Transverse colon (tissue), 4 donors: ENCODE measurements around the gene WWOX. TPM values are rescaled to one million over a fixed set of nuclear protein-coding genes. Genes with fewer than 3 reads are reported as not detected.
A peak's percentile ranks its signal among the peaks of the same experiment; 100 is the strongest.

Experiments
- DNase-seq: peaks from one replicate; pipeline ENCODE4 v3.0.0-alpha.2; 2019
- H3K27ac ChIP-seq, 4 donors: fragments of 200-600 bp; sonication (generic); 2 replicates each; pipeline ENCODE4 v1.5.1; 2016 to 2018; ENCODE audit warnings: inconsistent platforms in 4 of 4
- H3K27me3 ChIP-seq: fragments of 200-600 bp; sonication (generic); 2 replicates; pipeline ENCODE4 v1.5.1; 2017; ENCODE audit warnings: inconsistent platforms
- H3K36me3 ChIP-seq, 4 donors: fragments of 200-600 bp; sonication (generic); 2 replicates each; pipeline ENCODE4 v1.5.1; 2017 to 2019; ENCODE audit warnings: inconsistent platforms in 4 of 4
- H3K4me1 ChIP-seq, 4 donors: fragments of 200-600 bp; sonication (generic); 2 replicates each; pipeline ENCODE4 v1.5.1; 2017 to 2020; ENCODE audit warnings: inconsistent platforms in 4 of 4
- H3K4me3 ChIP-seq, 4 donors: fragments of 200-600 bp; sonication (generic); 1 replicate in 1 of 4; 2 replicates in 3 of 4; pipeline versions ENCODE4 v1.5.1 to v1.6.1; 2017 to 2019; ENCODE audit warnings: inconsistent platforms in 4 of 4
- H3K9me3 ChIP-seq, 2 donors: fragments of 200-600 bp; sonication (generic); 2 replicates each; pipeline ENCODE4 v1.5.1; 2017 to 2019; ENCODE audit warnings: inconsistent platforms in 2 of 2
- CTCF ChIP-seq, 5 experiments: fragments of 200-600 bp in 3 of 5; fragments of 450-650 bp in 2 of 5; sonication (generic) in 3 of 5; IDR thresholded peaks; 1 replicate in 2 of 5; 2 replicates in 3 of 5; pipeline ENCODE4 v1.5.1; 2016 to 2017; ENCODE audit warnings: antibody characterized with exemption in 5 of 5, inconsistent platforms in 3 of 5, mild to moderate bottlenecking in 2 of 5, moderate library complexity in 1 of 5
- EP300 ChIP-seq: sonication (generic); formaldehyde crosslinking; IDR thresholded peaks from one replicate; pipeline ENCODE4 v1.6.1; 2017; ENCODE audit warnings: antibody characterized with exemption, low read depth
- POLR2A ChIP-seq: fragments of 450-650 bp; IDR thresholded peaks from one replicate; pipeline ENCODE4 v1.6.1; 2016; ENCODE audit warnings: antibody characterized with exemption, mild to moderate bottlenecking, moderate library complexity
- POLR2AphosphoS5 ChIP-seq, 3 donors: sonication (generic); formaldehyde crosslinking; IDR thresholded peaks; one replicate each; pipeline ENCODE4 v1.6.1; 2016; ENCODE audit warnings: antibody characterized with exemption in 3 of 3
- WGBS, 2 donors: methylation state at CpG; one replicate each; pipeline ENCODE4 v1.1.5; 2018; ENCODE audit warnings: low coverage in 1 of 2; 5-methylcytosine and 5-hydroxymethylcytosine counted together
- in situ Hi-C, 4 donors: fragments of 200-750 bp; cut with MboI; loops; one replicate each; pipeline versions ENCODE4 v1.15.0 to v1.15.1; 2017; ENCODE audit warnings: low sequenced_read_pairs in 3 of 4, low pct_ligation_motif_present in 1 of 4, low pct_unique_long_range_greater_than_20kb in 1 of 4
- intact Hi-C: fragments of 100-400 bp; cut with DNase I; formaldehyde crosslinking; loops from one replicate; pipeline ENCODE4 v1.15.1; 2023; ENCODE audit warnings: low total_unique reads
- total RNA-seq, 4 donors: library from RNA; depleted of rRNA; stranded (reverse); fragments of >200 nt; gene quantifications; one replicate each; pipeline ENCODE4 v1.1.0, GENCODE V29; 2016

Gene WWOX
- total RNA-seq, 4 donors from 2014 or later: 11.2 to 53.8 (median 24.8) TPM

GRCh38 chr16:79067600-79067999 is 968.1 kb downstream of the WWOX start:
- Histone ChIP-seq H3K36me3 (no peaks in the 10 kb centered on the region), H3K4me1 (peaks cover 0 to 9% (median 6%) of the 10 kb centered on the region in 4 donors), H3K27me3 (no peaks in the 10 kb centered on the region), H3K27ac (no peak overlapping the region), H3K4me3 (no peak overlapping the region), H3K9me3 (no peaks in the 10 kb centered on the region)
- 91 to 92% methylated on average over 2 to 7 of the region's 7 CpGs for WGBS, 2 donors
- intact Hi-C loops (no loop called here), in situ Hi-C loops (no loop called here)
- TF ChIP-seq POLR2AphosphoS5 (IDR thresholded peaks at IDR 0.05): no peak
- TF ChIP-seq POLR2A: no peak
- TF ChIP-seq EP300: no peak
- TF ChIP-seq CTCF (IDR thresholded peaks at IDR 0.05): no peak
- no peak for DNase-seq

GRCh38 chr16:79069121-79069520 is 969.7 kb downstream of the WWOX start:
- peak overlapping the region; percentile 19 to 59 (median 51) for H3K27ac ChIP-seq
- in situ Hi-C loops (no loop called here), intact Hi-C loops (no loop called here)
- H3K4me3 ChIP-seq: no peak overlapping the region
- H3K36me3 ChIP-seq: no peaks in the 10 kb centered on the region
- TF ChIP-seq POLR2A (no peak), POLR2AphosphoS5 (IDR thresholded peaks at IDR 0.05) (peak in 2 of 3 donors; percentile 16 to 28)
- H3K4me1 ChIP-seq: peaks cover 0 to 9% (median 6%) of the 10 kb centered on the region in 4 donors
- no peaks in the 10 kb centered on the region for H3K27me3 ChIP-seq
- DNase-seq: no peak
- H3K9me3 ChIP-seq: no peaks in the 10 kb centered on the region
- WGBS, 2 donors: 80 to 84% methylated on average over 11 to 12 of the region's 12 CpGs

GRCh38 chr16:79069633-79070032 is 970.2 kb downstream of the WWOX start:
- in situ Hi-C loops: no loop called here
- Histone ChIP-seq H3K27me3 (no peaks in the 10 kb centered on the region), H3K9me3 (no peaks in the 10 kb centered on the region), H3K4me3 (no peak overlapping the region), H3K4me1 (peaks cover 0 to 9% (median 6%) of the 10 kb centered on the region in 4 donors), H3K36me3 (no peaks in the 10 kb centered on the region), H3K27ac (peak overlapping the region; percentile 19 to 59 (median 46))
- 50 to 56% methylated on average over 1 of the region's 1 CpG for WGBS, 2 donors
- intact Hi-C loops: no loop called here
- TF ChIP-seq CTCF (IDR thresholded peaks at IDR 0.05) (no peak), EP300 (no peak), POLR2A (no peak), POLR2AphosphoS5 (IDR thresholded peaks at IDR 0.05) (no peak)
- no peak for DNase-seq

GRCh38 chr16:79071424-79071823 is 972.0 kb downstream of the WWOX start:
- WGBS, 2 donors: 57% methylated on average over 4 of the region's 4 CpGs; no CpG with 5 or more reads in 1 of the 2 donors
- in situ Hi-C loops (no loop called here), intact Hi-C loops (no loop called here)
- Histone ChIP-seq H3K36me3 (no peaks in the 10 kb centered on the region), H3K4me1 (peaks cover 0 to 9% (median 6%) of the 10 kb centered on the region in 4 donors), H3K4me3 (no peak overlapping the region), H3K27me3 (no peaks in the 10 kb centered on the region), H3K27ac (peak overlapping the region in 1 of 4 donors; percentile 40), H3K9me3 (no peaks in the 10 kb centered on the region)
- peak; percentile 12 for DNase-seq
- TF ChIP-seq POLR2AphosphoS5 (IDR thresholded peaks at IDR 0.05) (no peak), CTCF (IDR thresholded peaks at IDR 0.05) (no peak), EP300 (no peak), POLR2A (no peak)

- Histone ChIP-seq H3K4me1 (peaks cover 0 to 9% (median 6%) of the 10 kb centered on the region in 4 donors), H3K27me3 (no peaks in the 10 kb centered on the region), H3K27ac (no peak overlapping the region), H3K4me3 (no peak overlapping the region), H3K36me3 (no peaks in the 10 kb centered on the region), H3K9me3 (no peaks in the 10 kb centered on the region)
- WGBS, 2 donors: 89 to 90% methylated on average over 4 of the region's 4 CpGs
- in situ Hi-C loops (no loop called here), intact Hi-C loops (no loop called here)
- DNase-seq: no peak
- no peak for TF ChIP-seq CTCF (IDR thresholded peaks at IDR 0.05)
Measured at GRCh38 chr16:79072517-79072916, 973.1 kb downstream of the WWOX start.
